ENCODE results near the gene C1QTNF6. TPM values are rescaled to one million over a fixed set of nuclear protein-coding genes. Genes with fewer than 3 reads are reported as not detected.

C1QTNF6 gene
- total and polyA plus RNA-seq, 2 donors, result 6.9 to 11.6 TPM

DNA sequence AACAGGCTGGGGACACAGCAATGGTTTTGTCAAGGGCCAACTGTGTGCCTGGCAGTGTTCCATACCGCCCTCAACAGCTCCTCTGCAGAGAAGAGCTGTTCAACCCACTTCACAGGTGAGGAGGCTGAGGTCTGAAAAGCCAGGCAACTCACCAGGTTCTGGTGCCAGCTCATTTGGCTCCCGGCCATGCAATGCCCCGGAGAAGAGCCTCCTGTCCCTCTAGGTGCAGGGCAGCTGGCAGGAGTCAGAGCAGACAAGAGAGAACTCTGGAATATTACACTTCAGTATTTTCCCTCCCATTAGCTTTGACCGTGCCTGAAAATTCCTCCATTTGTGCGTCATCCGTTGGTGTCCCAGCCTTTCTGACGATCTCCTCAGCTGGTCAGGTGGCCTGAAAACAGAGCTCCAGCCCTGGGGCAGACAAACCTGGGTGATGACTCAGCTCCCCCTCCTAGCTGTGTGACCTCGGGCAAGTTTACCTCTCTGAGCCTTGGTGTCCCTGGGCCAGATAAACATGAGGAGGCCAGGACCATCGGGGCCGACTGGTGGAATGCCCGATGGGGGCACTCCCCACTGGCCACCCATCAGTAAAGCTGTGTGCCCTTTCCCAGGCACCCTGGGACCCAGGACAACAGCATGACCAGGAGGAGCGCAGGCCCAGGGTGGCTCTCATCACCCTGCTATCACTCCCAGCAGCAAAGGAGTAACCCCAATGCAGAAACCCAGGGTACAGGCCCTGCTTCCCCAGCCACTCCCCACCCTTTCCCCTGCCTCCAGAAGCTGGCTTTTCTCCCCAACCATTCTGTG, 9.6 kb upstream of the C1QTNF6 start:
- no peaks in the 10 kb centered on the region for H3K36me3 ChIP-seq (ENCODE audit: insufficient read depth)
- H3K4me1 ChIP-seq (ENCODE audit: insufficient read depth), result no peaks in the 10 kb centered on the region
- 34% methylated on average over 12 of the region's 12 CpGs for WGBS
- H3K4me3 ChIP-seq (ENCODE audit: low read depth, low read length), result no peak overlapping the region
- DNase-seq (ENCODE audit: extremely low spot score), result no peak
- peak overlapping the region; percentile 57 for H3K27ac ChIP-seq (ENCODE audit: low read depth)

DNA sequence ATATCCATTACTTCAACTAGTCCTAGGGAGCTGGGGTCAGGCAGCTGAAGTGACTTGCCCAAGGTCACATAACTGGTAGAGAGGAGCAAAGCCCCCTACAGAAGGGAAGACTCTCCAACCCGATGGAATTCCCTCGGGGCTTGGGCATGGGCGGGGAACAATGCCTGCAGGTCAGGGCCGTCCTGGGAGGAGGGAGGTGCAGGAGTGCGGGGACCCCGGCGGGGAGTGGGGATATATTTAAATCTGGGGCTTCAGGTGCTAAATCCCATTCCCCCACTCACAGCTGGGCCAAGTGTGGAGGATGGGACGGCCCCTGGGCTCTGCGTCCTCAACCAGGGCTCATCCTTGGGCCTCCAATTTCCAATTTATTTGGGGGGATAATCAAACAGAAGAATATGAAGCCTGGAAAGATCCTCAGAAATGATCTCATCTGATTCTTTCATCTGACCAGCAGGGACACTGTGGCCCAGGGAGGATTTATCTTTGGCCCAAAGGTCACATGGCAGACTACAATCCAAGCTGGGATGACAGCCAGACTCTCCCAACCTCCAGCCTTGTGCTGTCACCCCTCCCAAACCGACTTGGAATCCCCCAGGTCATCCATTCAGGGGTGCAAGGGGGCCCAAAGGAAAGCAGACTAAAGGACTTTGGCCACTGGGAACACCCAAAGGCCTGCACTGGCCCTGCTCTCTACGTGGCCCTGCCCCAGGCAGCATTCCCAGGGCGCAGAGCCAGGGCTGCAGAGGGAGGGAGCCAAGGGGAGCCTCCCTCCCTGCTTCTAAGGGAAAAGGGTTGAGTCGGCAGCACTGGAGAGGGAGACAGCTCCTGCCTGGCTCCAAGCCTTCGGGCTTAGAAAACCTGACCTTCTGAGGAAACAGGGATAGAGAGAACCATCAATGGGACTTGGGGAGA, 8.7 kb upstream of the C1QTNF6 start:
- WGBS, result 39% methylated on average over 14 of the region's 14 CpGs
- DNase-seq (ENCODE audit: extremely low spot score), result no peak
- no peaks in the 10 kb centered on the region for H3K4me1 ChIP-seq (ENCODE audit: insufficient read depth)
- H3K36me3 ChIP-seq (ENCODE audit: insufficient read depth), result no peaks in the 10 kb centered on the region
- H3K27ac ChIP-seq (ENCODE audit: low read depth), result peak overlapping the region; percentile 45
- no peak overlapping the region for H3K4me3 ChIP-seq (ENCODE audit: low read depth, low read length)

DNA sequence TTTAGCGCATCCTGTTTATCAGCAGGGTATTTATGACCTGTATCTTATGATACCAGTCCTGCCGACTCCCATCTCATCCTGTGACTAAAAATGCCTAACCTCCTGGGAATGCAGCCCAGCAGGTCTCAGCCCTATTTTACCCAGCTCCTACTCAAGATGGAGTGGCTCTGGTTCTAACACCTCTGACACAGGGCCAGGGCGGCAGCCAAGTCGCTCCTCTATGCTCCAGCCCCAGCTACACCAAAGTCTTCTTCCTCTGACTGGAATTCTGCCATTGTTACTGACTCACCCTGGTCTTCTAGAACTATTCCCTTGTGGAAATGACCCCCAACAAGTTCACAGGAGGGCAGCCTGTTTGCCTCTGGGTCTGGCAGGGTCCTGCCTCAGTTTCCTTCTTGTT, 7.9 kb upstream of the C1QTNF6 start:
- H3K27ac ChIP-seq (ENCODE audit: low read depth), result no peak overlapping the region
- 53% methylated on average over 4 of the region's 4 CpGs for WGBS
- H3K4me1 ChIP-seq (ENCODE audit: insufficient read depth), result no peaks in the 10 kb centered on the region
- no peaks in the 10 kb centered on the region for H3K36me3 ChIP-seq (ENCODE audit: insufficient read depth)
- H3K4me3 ChIP-seq (ENCODE audit: low read depth, low read length), result no peak overlapping the region
- DNase-seq (ENCODE audit: extremely low spot score), result no peak

DNA sequence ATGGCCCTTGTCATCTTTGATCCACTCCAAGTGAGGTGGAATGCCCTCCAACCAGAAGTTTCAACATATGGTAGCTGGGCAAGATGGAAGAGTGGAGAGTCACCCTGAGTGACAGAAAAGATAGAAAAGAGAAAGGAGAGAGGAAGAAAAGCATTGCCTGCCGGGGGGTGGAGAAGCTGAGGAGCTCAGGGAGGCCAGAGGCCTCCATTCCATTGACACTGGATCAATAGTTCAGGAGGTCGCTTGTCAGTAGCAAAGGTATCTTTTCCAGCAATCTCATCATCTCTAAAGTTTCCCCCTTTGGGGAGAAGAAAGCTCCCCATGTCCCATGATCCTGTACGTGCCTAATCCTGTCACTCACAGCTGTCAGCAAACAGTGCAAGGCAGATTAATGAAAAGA, 6.7 kb upstream of the C1QTNF6 start:
- H3K27ac ChIP-seq (ENCODE audit: low read depth), result no peak overlapping the region
- H3K4me1 ChIP-seq (ENCODE audit: insufficient read depth), result no peaks in the 10 kb centered on the region
- H3K36me3 ChIP-seq (ENCODE audit: insufficient read depth), result no peaks in the 10 kb centered on the region
- WGBS, result 93% methylated on average over 3 of the region's 3 CpGs
- no peak for DNase-seq (ENCODE audit: extremely low spot score)
- H3K4me3 ChIP-seq (ENCODE audit: low read depth, low read length), result no peak overlapping the region

DNA sequence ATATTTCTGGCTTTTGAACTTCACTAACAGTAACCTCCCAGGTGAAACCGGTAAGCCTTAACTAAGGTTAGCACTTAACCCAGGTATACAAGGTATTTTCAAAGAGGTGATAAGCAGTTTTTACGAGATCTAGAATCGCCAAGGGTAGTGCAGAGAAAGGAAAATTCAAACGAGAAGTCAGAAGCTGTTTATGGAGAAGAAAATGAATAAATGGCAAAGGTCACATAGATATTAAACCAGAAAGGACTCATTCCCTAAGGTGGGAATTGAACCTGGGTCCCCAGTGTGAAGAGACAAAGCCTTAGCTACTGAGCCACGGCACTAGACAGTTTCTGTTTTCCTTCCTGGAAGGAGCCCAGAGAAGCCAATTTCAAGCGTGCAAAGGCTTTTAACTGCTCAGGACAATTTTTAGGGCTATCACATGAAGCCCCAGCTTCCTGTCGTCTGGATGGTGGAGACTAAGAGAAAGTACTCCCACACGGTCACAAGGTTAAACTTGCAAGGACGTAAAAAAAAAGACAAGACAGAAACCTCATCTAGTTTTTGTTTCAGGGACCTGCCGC, 5.7 kb upstream of the C1QTNF6 start:
- WGBS, result 42% methylated on average over 10 of the region's 10 CpGs
- Histone ChIP-seq H3K4me1 (ENCODE audit: insufficient read depth) (no peaks in the 10 kb centered on the region), H3K27ac (ENCODE audit: low read depth) (no peak overlapping the region), H3K36me3 (ENCODE audit: insufficient read depth) (no peaks in the 10 kb centered on the region), H3K4me3 (ENCODE audit: low read depth, low read length) (no peak overlapping the region)
- DNase-seq (ENCODE audit: extremely low spot score), result no peak

DNA sequence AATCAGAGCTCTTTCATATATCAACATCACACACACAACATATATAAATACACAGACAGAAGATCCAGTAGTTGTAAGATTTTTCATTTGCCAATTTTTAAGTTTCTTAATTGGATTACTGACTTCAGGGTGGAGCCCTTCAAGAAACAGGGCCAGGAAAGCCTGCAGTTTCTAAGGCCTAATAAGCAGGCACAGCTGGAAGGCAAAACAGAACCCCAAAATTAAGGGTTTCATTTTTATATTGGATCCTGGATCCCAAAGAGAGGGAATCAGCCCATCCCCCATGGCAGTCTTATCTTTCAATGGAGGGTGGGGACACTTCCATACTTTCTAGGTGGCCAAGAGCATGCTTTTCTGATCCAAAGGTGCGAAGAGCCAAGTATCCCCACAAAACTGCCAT, 4.7 kb upstream of the C1QTNF6 start:
- Histone ChIP-seq H3K4me3 (ENCODE audit: low read depth, low read length) (no peak overlapping the region), H3K27ac (ENCODE audit: low read depth) (no peak overlapping the region), H3K36me3 (ENCODE audit: insufficient read depth) (no peaks in the 10 kb centered on the region), H3K4me1 (ENCODE audit: insufficient read depth) (peaks cover 2% of the 10 kb centered on the region)
- 94% methylated on average over 1 of the region's 1 CpG for WGBS
- DNase-seq (ENCODE audit: extremely low spot score), result no peak

DNA sequence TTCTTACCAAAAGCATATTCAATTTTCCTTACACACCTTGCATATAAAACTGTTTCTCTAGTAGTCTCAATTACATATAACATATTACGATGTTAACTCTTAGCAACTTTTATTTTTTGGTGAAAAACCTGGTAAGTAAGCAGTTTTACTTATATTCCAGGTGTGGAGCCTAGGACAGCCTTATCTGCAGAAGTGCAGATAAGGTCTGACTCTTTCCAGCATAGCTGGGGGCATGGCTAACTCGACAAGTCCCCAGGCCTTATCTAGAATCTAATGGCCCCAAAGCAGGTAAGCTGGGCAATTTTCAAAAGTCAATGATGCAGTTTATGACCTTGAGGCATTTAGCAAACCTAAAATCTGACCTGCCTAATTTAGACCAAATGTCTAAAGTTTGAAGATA, 4.2 kb upstream of the C1QTNF6 start:
- H3K4me1 ChIP-seq (ENCODE audit: insufficient read depth), result peaks cover 2% of the 10 kb centered on the region
- WGBS, result 77% methylated on average over 2 of the region's 2 CpGs
- H3K4me3 ChIP-seq (ENCODE audit: low read depth, low read length), result no peak overlapping the region
- no peak for DNase-seq (ENCODE audit: extremely low spot score)
- no peaks in the 10 kb centered on the region for H3K36me3 ChIP-seq (ENCODE audit: insufficient read depth)
- no peak overlapping the region for H3K27ac ChIP-seq (ENCODE audit: low read depth)

DNA sequence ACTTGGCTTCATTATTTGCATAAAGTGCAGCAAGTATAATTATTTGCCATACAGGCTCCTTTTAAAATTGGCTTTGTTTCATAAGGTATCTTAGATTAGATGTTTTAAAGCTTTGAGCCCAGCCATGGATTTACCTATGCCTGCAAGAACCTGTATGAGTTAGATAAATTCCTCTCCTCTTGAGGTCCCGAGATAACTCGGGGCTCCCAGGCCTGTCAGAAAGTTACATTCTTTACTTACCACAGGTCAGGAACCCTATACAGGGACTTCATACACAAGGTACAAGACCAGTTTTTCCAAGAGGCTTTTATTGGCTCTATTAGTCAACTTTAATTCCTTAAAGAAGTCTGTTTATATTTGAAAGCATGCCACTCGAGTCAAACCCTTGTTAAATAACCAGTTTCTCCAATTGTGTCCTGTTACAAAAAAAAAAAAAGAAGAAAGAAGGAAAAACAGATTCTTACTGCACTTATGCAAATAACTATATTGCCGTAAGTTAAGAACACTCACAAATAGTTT, 2.3 kb upstream of the C1QTNF6 start:
- no peak for DNase-seq (ENCODE audit: extremely low spot score)
- H3K4me3 ChIP-seq (ENCODE audit: low read depth, low read length), result no peak overlapping the region
- no peaks in the 10 kb centered on the region for H3K36me3 ChIP-seq (ENCODE audit: insufficient read depth)
- H3K27ac ChIP-seq (ENCODE audit: low read depth), result no peak overlapping the region
- WGBS, result 54% methylated on average over 4 of the region's 4 CpGs
- H3K4me1 ChIP-seq (ENCODE audit: insufficient read depth), result peaks cover 2% of the 10 kb centered on the region

DNA sequence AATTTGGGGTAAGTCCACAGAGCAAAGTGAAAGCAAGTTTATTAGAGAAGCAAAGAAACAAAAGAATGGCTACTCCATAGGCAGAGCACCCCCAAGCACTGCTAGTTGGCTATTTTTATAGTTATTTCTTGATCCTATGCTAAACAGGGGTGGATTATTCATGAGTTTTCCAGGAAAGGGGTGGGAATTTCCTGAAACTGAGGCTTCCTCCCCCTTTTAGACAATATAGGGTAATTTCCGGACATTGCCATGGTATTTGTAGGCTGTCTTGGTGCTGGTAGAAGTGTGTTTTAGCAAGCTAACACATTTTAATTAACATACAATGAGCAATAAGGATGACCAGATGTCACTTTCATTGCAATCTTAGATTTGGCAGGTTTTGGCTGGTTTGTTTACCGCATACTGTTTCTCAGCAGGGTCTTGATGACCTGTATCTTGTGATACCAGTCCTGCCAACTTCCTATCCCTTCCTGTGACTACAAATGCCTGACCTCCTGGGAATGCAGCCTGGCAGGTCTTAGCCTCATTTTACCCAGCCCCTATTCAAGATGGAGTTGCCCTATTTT, 937 bp upstream of the C1QTNF6 start:
- DNase-seq (ENCODE audit: extremely low spot score), result no peak
- no peak overlapping the region for H3K4me3 ChIP-seq (ENCODE audit: low read depth, low read length)
- WGBS, result 52% methylated on average over 2 of the region's 2 CpGs

DNA sequence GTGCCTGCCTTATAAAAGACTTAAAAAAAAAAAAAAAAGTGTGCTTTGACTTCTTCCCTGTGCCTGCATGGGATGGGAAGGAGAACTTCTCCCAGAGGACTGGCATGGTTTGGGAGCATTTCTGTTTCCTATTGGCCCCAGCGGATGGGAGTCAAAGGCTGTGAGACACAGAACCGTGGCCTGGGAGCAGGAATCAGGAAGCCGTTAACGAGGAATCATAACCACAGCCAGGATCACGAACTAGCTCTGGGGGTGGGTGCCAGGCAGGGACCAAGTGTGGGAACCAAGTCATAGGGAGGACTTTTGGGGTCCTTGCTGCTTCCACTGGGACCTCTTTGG, 526 bp downstream of the C1QTNF6 start:
- peak overlapping the region; percentile 19 for H3K4me3 ChIP-seq (ENCODE audit: low read depth, low read length)
- DNase-seq (ENCODE audit: extremely low spot score), result no peak
- no peaks in the 10 kb centered on the region for H3K36me3 ChIP-seq (ENCODE audit: insufficient read depth)
- H3K4me1 ChIP-seq (ENCODE audit: insufficient read depth), result peaks cover 2% of the 10 kb centered on the region
- 9% methylated on average over 5 of the region's 5 CpGs for WGBS
- peak overlapping the region; percentile 92 for H3K27ac ChIP-seq (ENCODE audit: low read depth)

More for the DNA sequence above, 937 bp upstream of the C1QTNF6 start:
- Histone ChIP-seq H3K27ac (ENCODE audit: low read depth) (no peak overlapping the region), H3K36me3 (ENCODE audit: insufficient read depth) (no peaks in the 10 kb centered on the region), H3K4me1 (ENCODE audit: insufficient read depth) (peaks cover 2% of the 10 kb centered on the region)

DNA sequence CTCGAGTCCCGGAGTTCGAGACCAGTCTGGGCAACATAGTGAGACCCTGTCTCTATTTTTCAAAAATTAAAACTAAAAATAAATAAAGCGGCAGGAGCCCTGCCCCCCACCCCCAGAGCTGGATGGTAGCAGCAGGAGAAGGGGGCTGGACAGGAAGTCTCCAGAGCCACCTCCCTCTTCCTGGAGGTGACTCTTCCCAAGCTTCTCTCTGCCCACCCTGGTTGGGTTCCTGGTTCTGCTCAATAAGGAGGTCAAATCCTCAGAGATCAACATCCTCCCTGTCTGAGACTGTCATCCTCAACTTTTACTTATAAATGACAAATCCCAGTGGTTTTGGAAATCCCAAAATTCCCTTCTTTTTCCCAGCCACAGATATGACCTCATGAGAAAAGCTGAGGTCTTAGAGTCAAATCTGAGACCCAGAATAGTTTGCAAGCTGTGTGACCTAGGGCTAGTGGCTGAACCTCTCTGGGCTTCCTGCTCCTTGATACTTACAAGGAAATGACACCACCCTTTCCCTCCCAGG, 987 bp downstream of the C1QTNF6 start:
- Histone ChIP-seq H3K4me1 (ENCODE audit: insufficient read depth) (peaks cover 2% of the 10 kb centered on the region), H3K4me3 (ENCODE audit: low read depth, low read length) (no peak overlapping the region), H3K36me3 (ENCODE audit: insufficient read depth) (no peaks in the 10 kb centered on the region), H3K27ac (ENCODE audit: low read depth) (no peak overlapping the region)
- 76% methylated on average over 4 of the region's 4 CpGs for WGBS
- no peak for DNase-seq (ENCODE audit: extremely low spot score)

DNA sequence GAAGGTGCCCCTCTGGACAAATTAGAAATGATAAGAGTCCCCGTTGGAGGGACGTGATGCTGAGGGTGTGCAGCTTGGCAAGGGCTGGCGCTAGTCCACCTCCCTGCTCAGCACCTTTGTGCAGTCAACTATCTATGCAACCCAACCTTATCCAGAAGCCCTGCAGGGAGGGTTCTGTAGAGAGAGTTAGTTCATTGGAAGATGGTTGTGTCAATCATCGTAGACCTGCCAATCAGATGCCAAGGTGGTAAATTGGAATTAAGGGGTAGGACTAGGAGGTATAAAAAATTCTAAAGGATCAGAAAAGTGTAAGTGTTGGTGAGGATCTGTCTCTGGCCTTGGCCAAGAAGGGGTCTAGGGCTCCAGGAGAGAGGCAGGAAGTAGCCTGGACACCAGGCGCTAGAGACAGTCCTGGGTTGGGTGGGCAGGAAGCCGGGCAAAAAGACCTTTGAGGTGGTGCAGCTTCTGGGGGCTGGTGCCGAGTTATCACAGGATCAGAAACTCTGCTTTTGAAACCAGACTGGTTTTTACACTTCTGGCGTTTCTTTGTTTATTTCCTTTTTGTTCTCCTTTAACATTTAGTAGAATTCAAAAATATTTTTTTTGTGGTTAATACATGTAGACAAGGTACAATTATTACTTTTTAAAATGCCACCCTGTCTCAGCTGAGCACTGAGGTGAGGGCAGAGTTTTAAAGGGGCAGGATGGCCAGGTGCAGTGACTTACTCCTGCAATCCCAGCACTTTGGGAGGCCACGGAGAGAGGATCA, 1.6 kb downstream of the C1QTNF6 start:
- WGBS, result 79% methylated on average over 9 of the region's 9 CpGs
- peaks cover 2% of the 10 kb centered on the region for H3K4me1 ChIP-seq (ENCODE audit: insufficient read depth)
- no peak overlapping the region for H3K27ac ChIP-seq (ENCODE audit: low read depth)
- H3K36me3 ChIP-seq (ENCODE audit: insufficient read depth), result no peaks in the 10 kb centered on the region
- DNase-seq (ENCODE audit: extremely low spot score), result no peak
- no peak overlapping the region for H3K4me3 ChIP-seq (ENCODE audit: low read depth, low read length)

Measured in urinary bladder (tissue), 4 donors.